NB4 (cell line): ENCODE measurements around the gene ESYT1.

Experiments used
- MAX ChIP-seq: IDR thresholded peaks from 2 replicates; pipeline ENCODE4 v1.6.1; 2011; ENCODE audit warnings: low read depth, low read length
- MYC ChIP-seq: IDR thresholded peaks from 2 replicates; pipeline ENCODE4 v1.6.1; 2011; ENCODE audit warnings: low read depth, low read length
- POLR2A ChIP-seq: IDR thresholded peaks from 2 replicates; pipeline ENCODE4 v1.6.1; 2011; ENCODE audit warnings: mild to moderate bottlenecking; ENCODE audit not compliant: insufficient read length; ENCODE audit errors: extremely low read depth
- TF ChIP-seq, protein P1 (sequence below): IDR thresholded peaks from one replicate; pipeline ENCODE4 v1.5.1; 2012; ENCODE audit warnings: low read depth, low read length

DNA sequence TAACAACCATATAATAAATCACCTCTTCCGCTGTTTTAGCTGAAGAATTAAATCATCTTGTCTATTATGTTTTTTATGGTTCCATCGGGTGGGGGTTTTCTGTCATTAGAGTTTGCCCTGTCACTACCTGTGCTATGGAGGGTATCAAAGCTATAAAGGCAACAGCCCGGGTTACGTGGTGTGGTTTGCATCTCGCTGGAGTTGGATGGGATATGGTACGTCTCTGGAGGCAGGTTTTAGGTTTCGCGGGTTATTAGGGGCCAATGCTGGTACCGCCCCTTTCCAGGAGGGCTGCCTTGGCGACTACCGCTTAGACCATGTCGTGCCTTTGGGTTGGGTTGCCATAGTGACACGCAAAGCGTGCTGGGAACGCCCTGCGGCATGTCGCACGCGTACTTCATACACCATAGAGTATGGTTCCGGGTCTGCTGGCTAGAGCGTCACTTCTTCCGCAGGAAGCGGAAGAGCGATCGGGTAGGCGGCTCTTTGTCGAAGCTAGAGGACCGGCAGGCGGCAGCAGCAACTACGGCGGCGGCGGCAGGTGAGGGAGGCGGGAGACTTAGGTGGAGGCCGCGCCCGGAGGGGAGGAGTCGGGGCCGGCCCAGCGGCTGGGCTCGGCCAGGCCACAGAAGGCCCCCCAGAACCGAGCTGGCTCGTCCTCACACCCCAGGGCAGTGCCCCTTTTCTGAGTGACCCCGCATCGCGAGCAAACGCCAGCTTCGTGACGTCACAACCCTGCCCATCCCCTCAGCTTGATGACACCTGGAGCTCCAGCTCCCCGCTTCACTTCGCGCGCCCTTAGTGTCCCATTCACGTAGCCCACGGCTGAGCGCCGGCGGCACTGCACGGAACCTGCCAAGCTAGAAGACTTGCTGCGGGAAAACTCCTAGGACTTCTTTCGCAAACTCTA, 10.0 kb upstream of the ESYT1 start, which contains the start of gene ZC3H10:
- TF ChIP-seq POLR2A (peak; percentile 98), MAX (peak; percentile 94), MYC (peak; percentile 98)
- TF ChIP-seq, protein P1, sequence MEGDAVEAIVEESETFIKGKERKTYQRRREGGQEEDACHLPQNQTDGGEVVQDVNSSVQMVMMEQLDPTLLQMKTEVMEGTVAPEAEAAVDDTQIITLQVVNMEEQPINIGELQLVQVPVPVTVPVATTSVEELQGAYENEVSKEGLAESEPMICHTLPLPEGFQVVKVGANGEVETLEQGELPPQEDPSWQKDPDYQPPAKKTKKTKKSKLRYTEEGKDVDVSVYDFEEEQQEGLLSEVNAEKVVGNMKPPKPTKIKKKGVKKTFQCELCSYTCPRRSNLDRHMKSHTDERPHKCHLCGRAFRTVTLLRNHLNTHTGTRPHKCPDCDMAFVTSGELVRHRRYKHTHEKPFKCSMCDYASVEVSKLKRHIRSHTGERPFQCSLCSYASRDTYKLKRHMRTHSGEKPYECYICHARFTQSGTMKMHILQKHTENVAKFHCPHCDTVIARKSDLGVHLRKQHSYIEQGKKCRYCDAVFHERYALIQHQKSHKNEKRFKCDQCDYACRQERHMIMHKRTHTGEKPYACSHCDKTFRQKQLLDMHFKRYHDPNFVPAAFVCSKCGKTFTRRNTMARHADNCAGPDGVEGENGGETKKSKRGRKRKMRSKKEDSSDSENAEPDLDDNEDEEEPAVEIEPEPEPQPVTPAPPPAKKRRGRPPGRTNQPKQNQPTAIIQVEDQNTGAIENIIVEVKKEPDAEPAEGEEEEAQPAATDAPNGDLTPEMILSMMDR: no peak
